Memory B cell (primary cell): Measurements from ENCODE around the gene DOCK8.

Experiments used
- ATAC-seq: fragments of 150-1000 bp; cut with Tn5 transposase; 2 replicates; pipeline ENCODE4 v1.10.0; 2021; ENCODE audit warnings: low read depth, mild to moderate bottlenecking, moderate library complexity
- DNase-seq, 2 donors: peaks; one replicate each; pipeline ENCODE4 v3.0.0; 2022; ENCODE audit warnings: low spot score in 2 of 2
- H3K27ac Mint-ChIP-seq: one replicate; pipeline ENCODE4 v1.8.0; 2022; ENCODE audit warnings: mild to moderate bottlenecking, moderate library complexity, mixed read lengths
- H3K27me3 Mint-ChIP-seq: one replicate; pipeline ENCODE4 v1.8.0; 2022; ENCODE audit warnings: mixed read lengths
- H3K36me3 Mint-ChIP-seq: one replicate; pipeline ENCODE4 v1.8.0; 2022; ENCODE audit warnings: mild to moderate bottlenecking, mixed read lengths
- H3K4me1 Mint-ChIP-seq: one replicate; pipeline ENCODE4 v1.8.0; 2022; ENCODE audit warnings: mixed read lengths
- H3K4me3 Mint-ChIP-seq: one replicate; pipeline ENCODE4 v1.8.0; 2022; ENCODE audit warnings: mild to moderate bottlenecking, moderate library complexity, mixed read lengths
- H3K9me3 Mint-ChIP-seq: one replicate; pipeline ENCODE4 v1.8.0; 2022; ENCODE audit warnings: mixed read lengths

The DOCK8 gene

GRCh38 chr9:242461-243080 is 27.9 kb downstream of the DOCK8 start:
- no peak for ATAC-seq
- no peak for DNase-seq
- H3K4me3 Mint-ChIP-seq = no peak overlapping the region
- no peaks in the 10 kb centered on the region for H3K27me3 Mint-ChIP-seq
- H3K27ac Mint-ChIP-seq = peak overlapping the region; percentile 17
- H3K9me3 Mint-ChIP-seq = no peaks in the 10 kb centered on the region
- H3K4me1 Mint-ChIP-seq = peaks cover 10% of the 10 kb centered on the region
- peaks cover 4% of the 10 kb centered on the region for H3K36me3 Mint-ChIP-seq

DNA sequence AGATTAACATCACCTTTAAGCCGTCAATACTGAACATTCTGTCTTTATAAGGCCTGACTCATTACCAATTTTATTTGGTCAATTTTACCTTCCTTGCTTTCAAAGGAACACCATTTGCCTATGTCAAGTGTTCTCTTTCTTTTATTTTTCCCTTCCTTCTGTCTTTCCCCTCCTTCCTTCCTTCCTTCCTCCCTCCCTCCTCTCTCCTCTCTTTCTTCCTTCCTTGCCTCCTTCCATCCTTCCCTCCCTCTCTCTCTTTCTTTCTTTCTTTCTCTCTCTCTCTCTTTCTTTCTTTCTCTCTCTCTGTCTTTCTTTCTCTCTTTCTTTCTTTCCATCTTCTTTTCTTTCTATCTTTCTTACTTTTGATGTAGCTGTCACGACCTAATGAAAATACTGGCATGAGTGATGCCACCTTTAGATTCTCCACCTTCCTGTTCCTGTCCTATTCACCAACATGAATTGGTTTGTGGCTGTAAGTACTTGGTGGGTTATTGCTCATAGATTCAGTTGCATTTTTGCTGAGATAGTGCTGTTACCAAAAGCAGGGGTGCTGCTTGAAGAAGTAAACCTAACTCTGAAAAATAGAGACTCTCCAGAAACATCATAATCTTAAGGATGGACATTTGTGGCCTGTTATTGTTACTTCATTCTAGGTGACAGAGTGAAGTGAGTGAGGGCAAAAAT is 33.8 kb downstream of the DOCK8 start:
- no peak for ATAC-seq
- no peaks in the 10 kb centered on the region for H3K9me3 Mint-ChIP-seq
- H3K4me3 Mint-ChIP-seq = no peak overlapping the region
- DNase-seq = no peak
- peaks cover 23% of the 10 kb centered on the region for H3K4me1 Mint-ChIP-seq
- peaks cover 15% of the 10 kb centered on the region for H3K36me3 Mint-ChIP-seq
- H3K27ac Mint-ChIP-seq = peak overlapping the region; percentile 31
- no peaks in the 10 kb centered on the region for H3K27me3 Mint-ChIP-seq

GRCh38 chr9:249025-249424 is 34.4 kb downstream of the DOCK8 start:
- Mint-ChIP-seq H3K4me3 (no peak overlapping the region), H3K36me3 (peaks cover 15% of the 10 kb centered on the region), H3K27ac (peak overlapping the region; percentile 31), H3K27me3 (no peaks in the 10 kb centered on the region), H3K9me3 (no peaks in the 10 kb centered on the region), H3K4me1 (peaks cover 23% of the 10 kb centered on the region)
- ATAC-seq (peak; percentile 21), DNase-seq (no peak)

DNA sequence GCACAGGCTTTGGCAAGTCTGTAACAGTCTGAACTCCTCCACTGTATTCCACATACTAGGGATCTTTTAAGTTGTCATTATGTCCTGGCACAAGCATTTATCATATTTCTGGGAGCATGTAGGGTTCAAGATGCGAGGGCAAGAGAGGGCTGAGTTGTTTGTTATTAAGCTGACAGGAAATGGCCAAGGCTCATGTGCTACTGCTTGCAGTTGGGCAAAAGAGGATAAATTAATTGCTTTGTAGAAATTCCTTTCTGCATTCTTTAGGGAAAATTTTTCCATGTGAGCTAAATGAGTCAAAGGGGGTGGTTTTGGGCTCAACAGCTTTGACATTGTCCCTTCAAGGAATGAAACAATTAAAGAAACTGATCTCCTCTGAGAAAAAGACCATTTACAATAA is 35.4 kb downstream of the DOCK8 start:
- Mint-ChIP-seq H3K4me3 (no peak overlapping the region), H3K9me3 (no peaks in the 10 kb centered on the region), H3K36me3 (peaks cover 11% of the 10 kb centered on the region), H3K27me3 (no peaks in the 10 kb centered on the region), H3K4me1 (peaks cover 19% of the 10 kb centered on the region), H3K27ac (peak overlapping the region; percentile 29)
- ATAC-seq = no peak
- DNase-seq = no peak

- Mint-ChIP-seq H3K4me3 (no peak overlapping the region), H3K27me3 (no peaks in the 10 kb centered on the region), H3K4me1 (peaks cover 19% of the 10 kb centered on the region), H3K36me3 (peaks cover 11% of the 10 kb centered on the region), H3K27ac (peak overlapping the region; percentile 29), H3K9me3 (no peaks in the 10 kb centered on the region)
- ATAC-seq (no peak), DNase-seq (no peak)
These were observed 36.0 kb downstream of the DOCK8 start for GRCh38 chr9:250625-251024.

DNA sequence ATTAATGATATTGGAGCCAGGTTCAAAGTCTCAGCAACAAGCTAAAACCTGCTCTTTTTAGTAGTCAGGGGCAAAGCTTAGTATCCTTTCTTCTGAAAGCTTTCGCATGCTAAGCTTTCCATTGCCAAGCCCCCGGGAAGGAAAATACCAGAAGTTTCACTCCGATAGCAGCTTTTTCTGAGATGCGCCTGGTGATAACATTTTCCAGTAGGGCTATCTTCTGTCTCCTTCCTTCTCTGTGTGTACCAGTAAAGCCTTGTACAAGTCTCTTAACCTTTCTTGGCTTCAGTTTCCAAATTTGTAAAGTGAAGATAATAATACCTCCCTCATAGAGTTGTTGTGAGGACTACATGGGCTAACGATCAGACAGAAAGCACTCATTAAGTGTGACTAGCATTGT is 36.7 kb downstream of the DOCK8 start:
- peaks cover 11% of the 10 kb centered on the region for H3K36me3 Mint-ChIP-seq
- ATAC-seq (no peak), DNase-seq (no peak)
- no peak overlapping the region for H3K4me3 Mint-ChIP-seq
- no peak overlapping the region for H3K27ac Mint-ChIP-seq
- no peaks in the 10 kb centered on the region for H3K9me3 Mint-ChIP-seq
- no peaks in the 10 kb centered on the region for H3K27me3 Mint-ChIP-seq
- H3K4me1 Mint-ChIP-seq = peaks cover 19% of the 10 kb centered on the region

- no peak for ATAC-seq
- Mint-ChIP-seq H3K9me3 (no peaks in the 10 kb centered on the region), H3K27me3 (no peaks in the 10 kb centered on the region), H3K27ac (no peak overlapping the region), H3K4me1 (peaks cover 17% of the 10 kb centered on the region), H3K4me3 (no peak overlapping the region), H3K36me3 (peaks cover 11% of the 10 kb centered on the region)
- DNase-seq = no peak
These were observed 38.9 kb downstream of the DOCK8 start for GRCh38 chr9:253539-253938.

- Mint-ChIP-seq H3K4me3 (no peak overlapping the region), H3K9me3 (no peaks in the 10 kb centered on the region), H3K4me1 (peaks cover 11% of the 10 kb centered on the region), H3K36me3 (peaks cover 11% of the 10 kb centered on the region), H3K27ac (no peak overlapping the region), H3K27me3 (no peaks in the 10 kb centered on the region)
- DNase-seq (no peak), ATAC-seq (no peak)
These were observed 39.9 kb downstream of the DOCK8 start for GRCh38 chr9:254516-254915.

GRCh38 chr9:257957-258356 is 43.3 kb downstream of the DOCK8 start:
- H3K4me3 Mint-ChIP-seq = no peak overlapping the region
- H3K27me3 Mint-ChIP-seq = no peaks in the 10 kb centered on the region
- DNase-seq (no peak), ATAC-seq (no peak)
- no peak overlapping the region for H3K27ac Mint-ChIP-seq
- no peaks in the 10 kb centered on the region for H3K9me3 Mint-ChIP-seq
- H3K4me1 Mint-ChIP-seq = peaks cover 3% of the 10 kb centered on the region
- peaks cover 10% of the 10 kb centered on the region for H3K36me3 Mint-ChIP-seq

- Mint-ChIP-seq H3K4me3 (no peak overlapping the region), H3K4me1 (peaks cover 8% of the 10 kb centered on the region), H3K27me3 (no peaks in the 10 kb centered on the region), H3K36me3 (peaks cover 10% of the 10 kb centered on the region), H3K27ac (no peak overlapping the region), H3K9me3 (no peaks in the 10 kb centered on the region)
- ATAC-seq (no peak), DNase-seq (no peak)
These were observed 45.0 kb downstream of the DOCK8 start for GRCh38 chr9:259405-260404.

GRCh38 chr9:264231-264630 is 49.6 kb downstream of the DOCK8 start:
- peaks cover 6% of the 10 kb centered on the region for H3K36me3 Mint-ChIP-seq
- no peak overlapping the region for H3K4me3 Mint-ChIP-seq
- no peak for ATAC-seq
- H3K27me3 Mint-ChIP-seq = no peaks in the 10 kb centered on the region
- H3K4me1 Mint-ChIP-seq = peaks cover 15% of the 10 kb centered on the region
- peaks cover under 1% of the 10 kb centered on the region for H3K9me3 Mint-ChIP-seq
- peak overlapping the region; percentile 7 for H3K27ac Mint-ChIP-seq
- no peak for DNase-seq

- Mint-ChIP-seq H3K36me3 (peaks cover 8% of the 10 kb centered on the region), H3K9me3 (peaks cover 2% of the 10 kb centered on the region), H3K27ac (no peak overlapping the region), H3K4me1 (peaks cover 18% of the 10 kb centered on the region), H3K27me3 (no peaks in the 10 kb centered on the region), H3K4me3 (no peak overlapping the region)
- DNase-seq (no peak), ATAC-seq (no peak)
These were observed 50.7 kb downstream of the DOCK8 start for GRCh38 chr9:265209-265870.

GRCh38 chr9:266228-266627 is 51.6 kb downstream of the DOCK8 start:
- Mint-ChIP-seq H3K4me1 (peaks cover 18% of the 10 kb centered on the region), H3K27me3 (no peaks in the 10 kb centered on the region), H3K9me3 (peaks cover 2% of the 10 kb centered on the region), H3K4me3 (no peak overlapping the region), H3K27ac (no peak overlapping the region), H3K36me3 (peaks cover 8% of the 10 kb centered on the region)
- no peak for DNase-seq
- no peak for ATAC-seq

- Mint-ChIP-seq H3K9me3 (peaks cover 2% of the 10 kb centered on the region), H3K4me3 (no peak overlapping the region), H3K27me3 (no peaks in the 10 kb centered on the region), H3K36me3 (peaks cover 3% of the 10 kb centered on the region), H3K4me1 (peaks cover 28% of the 10 kb centered on the region), H3K27ac (peak overlapping the region; percentile 29)
- DNase-seq (no peak), ATAC-seq (no peak)
These were observed 54.0 kb downstream of the DOCK8 start for GRCh38 chr9:268616-269015.
